ENCODE data around the gene STX16.

DNA sequence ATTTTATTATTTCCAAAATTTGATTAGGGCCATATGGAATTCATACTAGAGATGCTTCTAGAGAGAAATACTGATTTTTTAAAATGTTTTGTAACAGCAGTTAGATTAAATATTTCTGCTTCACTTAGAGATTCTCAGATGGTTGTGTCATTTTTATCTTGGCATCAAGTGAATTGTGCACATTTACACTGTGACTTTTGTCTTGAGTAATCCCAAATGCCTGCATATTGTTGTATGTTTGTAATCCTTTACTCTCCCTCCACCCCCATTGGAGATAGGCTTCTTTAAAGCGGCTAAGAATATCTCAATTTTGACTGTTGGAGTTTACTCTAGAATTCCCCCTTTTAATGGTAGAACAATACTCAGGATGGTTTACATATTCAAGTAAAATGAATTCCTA is 19.0 kb downstream of the STX16 start:
- TF ChIP-seq POLR2A (IDR thresholded peaks at IDR 0.05): no peak
- TF ChIP-seq CTCF (IDR thresholded peaks at IDR 0.05 in 4 of 5, conservative IDR thresholded peaks at IDR 0.05 in 1 of 5): no peak
